Spleen (tissue), 7 donors: ENCODE data around the gene MIA3.

Source experiments
- POLR2A ChIP-seq, 3 donors: fragments of 450-650 bp; IDR thresholded peaks; one replicate each; pipeline ENCODE4 v1.5.1; 2017; ENCODE audit warnings: antibody characterized with exemption in 3 of 3, mild to moderate bottlenecking in 1 of 3
- POLR2AphosphoS5 ChIP-seq, 3 donors: sonication (generic); formaldehyde crosslinking; IDR thresholded peaks; one replicate each; pipeline ENCODE4 v1.5.1; 2017; ENCODE audit warnings: antibody characterized with exemption in 3 of 3
- TF ChIP-seq, protein P1 (sequence below), 11 experiments: fragments of 200-600 bp in 7 of 11; fragments of 450-650 bp in 4 of 11; sonication (generic) in 4 of 11; IDR thresholded peaks in 8 of 11; conservative IDR thresholded peaks in 3 of 11; 1 replicate in 7 of 11; 2 replicates in 4 of 11; pipeline versions ENCODE4 v1.4.0 to v1.8.0; 2016 to 2021; ENCODE audit warnings: antibody characterized with exemption in 11 of 11, inconsistent platforms in 4 of 11, mild to moderate bottlenecking in 1 of 11
- donor health status: DM: no; HTN: no; CAD: no; lungs with moderate emphysema.
- donor health status: DM: no; HTN: no; CAD: no.
- donor health status: DM: no; HTN: no; CAD: no.

DNA sequence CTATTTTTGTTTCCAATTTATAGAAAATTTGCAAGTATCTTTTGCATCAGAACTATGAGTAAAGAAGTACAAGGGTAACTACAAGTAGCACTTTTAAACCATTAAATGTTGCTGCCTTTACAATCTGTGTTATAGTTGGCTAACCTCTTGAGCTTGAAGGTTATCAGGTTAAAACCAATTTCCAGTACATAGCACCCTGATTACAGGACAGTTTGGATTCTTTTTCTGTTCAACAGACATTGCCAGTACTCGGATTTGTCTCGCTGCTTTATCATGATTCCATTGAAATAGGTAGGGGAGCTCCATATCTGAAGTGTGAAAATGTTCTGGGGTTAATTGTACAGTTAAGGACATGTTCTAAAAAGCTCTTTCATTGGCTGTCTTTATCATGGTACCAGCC is 40.0 kb downstream of the MIA3 start:
- TF ChIP-seq, protein P1, sequence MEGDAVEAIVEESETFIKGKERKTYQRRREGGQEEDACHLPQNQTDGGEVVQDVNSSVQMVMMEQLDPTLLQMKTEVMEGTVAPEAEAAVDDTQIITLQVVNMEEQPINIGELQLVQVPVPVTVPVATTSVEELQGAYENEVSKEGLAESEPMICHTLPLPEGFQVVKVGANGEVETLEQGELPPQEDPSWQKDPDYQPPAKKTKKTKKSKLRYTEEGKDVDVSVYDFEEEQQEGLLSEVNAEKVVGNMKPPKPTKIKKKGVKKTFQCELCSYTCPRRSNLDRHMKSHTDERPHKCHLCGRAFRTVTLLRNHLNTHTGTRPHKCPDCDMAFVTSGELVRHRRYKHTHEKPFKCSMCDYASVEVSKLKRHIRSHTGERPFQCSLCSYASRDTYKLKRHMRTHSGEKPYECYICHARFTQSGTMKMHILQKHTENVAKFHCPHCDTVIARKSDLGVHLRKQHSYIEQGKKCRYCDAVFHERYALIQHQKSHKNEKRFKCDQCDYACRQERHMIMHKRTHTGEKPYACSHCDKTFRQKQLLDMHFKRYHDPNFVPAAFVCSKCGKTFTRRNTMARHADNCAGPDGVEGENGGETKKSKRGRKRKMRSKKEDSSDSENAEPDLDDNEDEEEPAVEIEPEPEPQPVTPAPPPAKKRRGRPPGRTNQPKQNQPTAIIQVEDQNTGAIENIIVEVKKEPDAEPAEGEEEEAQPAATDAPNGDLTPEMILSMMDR (IDR thresholded peaks at IDR 0.05 in 8 of 11, conservative IDR thresholded peaks at IDR 0.05 in 3 of 11), result no peak
- TF ChIP-seq POLR2AphosphoS5 (IDR thresholded peaks at IDR 0.05) (no peak), POLR2A (IDR thresholded peaks at IDR 0.05) (no peak)
